HUES6 (cell line): ENCODE measurements around the gene MMP24OS.
"Not testable (repeated sequence)": the region's sequence is repeated elsewhere in the genome, so short reads cannot be mapped to it uniquely, and the experiment has no call there.

ENCODE experiments used
- H3K27ac ChIP-seq: 2 replicates; pipeline ENCODE4 v1.7.0; 2013; ENCODE audit warnings: low read depth, mild to moderate bottlenecking, low read length, inconsistent platforms
- H3K27me3 ChIP-seq: 2 replicates; pipeline ENCODE4 v1.6.1; 2013; ENCODE audit warnings: low read length; ENCODE audit not compliant: control insufficient read depth, insufficient read depth
- H3K36me3 ChIP-seq: 2 replicates; pipeline ENCODE4 v1.6.1; 2013; ENCODE audit warnings: low read length; ENCODE audit not compliant: control insufficient read depth, insufficient read depth
- H3K4me1 ChIP-seq: 2 replicates; pipeline ENCODE4 v1.6.1; 2013; ENCODE audit warnings: low read length; ENCODE audit not compliant: control insufficient read depth, insufficient read depth
- H3K4me3 ChIP-seq: 2 replicates; pipeline ENCODE4 v1.5.1; 2013; ENCODE audit warnings: low read depth, low read length
- H3K9ac ChIP-seq: one replicate; pipeline ENCODE4 v1.6.1; 2013; ENCODE audit warnings: mild to moderate bottlenecking, low read length
- H3K9me3 ChIP-seq: 2 replicates; pipeline ENCODE4 v1.6.1; 2013; ENCODE audit warnings: low read depth, low read length; ENCODE audit not compliant: control insufficient read depth, insufficient read depth

MMP24OS gene

DNA sequence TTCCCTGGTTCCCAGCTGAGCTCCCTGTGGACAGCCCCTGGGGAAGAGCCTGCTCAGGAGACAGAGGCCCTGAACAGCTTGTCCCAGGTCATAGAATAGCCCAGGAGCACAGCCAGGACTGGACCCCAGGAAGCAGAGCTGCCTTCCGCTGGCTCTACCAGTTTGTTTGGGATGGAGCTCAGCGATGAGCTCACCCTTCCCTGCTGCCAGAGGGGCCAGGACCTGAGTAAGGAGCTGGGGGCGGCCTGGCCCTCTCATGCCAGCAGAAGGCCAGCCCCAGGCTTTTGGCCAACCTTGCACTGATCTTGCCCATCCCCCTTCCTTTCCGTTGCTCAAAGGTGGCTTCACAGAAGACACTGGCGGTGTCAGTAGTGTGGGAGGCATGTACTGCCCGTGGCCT is 17.5 kb downstream of the MMP24OS start:
- H3K36me3 ChIP-seq = peaks cover 4% of the 10 kb centered on the region; the same call in 1 of the 2 replicates
- H3K4me1 ChIP-seq = peaks cover 52% of the 10 kb centered on the region
- H3K9me3 ChIP-seq = no peaks in the 10 kb centered on the region
- peak overlapping the region; percentile 72 for H3K9ac ChIP-seq
- peak overlapping the region; percentile 89 for H3K27ac ChIP-seq
- H3K27me3 ChIP-seq = no peaks in the 10 kb centered on the region
- H3K4me3 ChIP-seq = no peak overlapping the region

GRCh38 chr20:35257175-35257909 is 20.6 kb downstream of the MMP24OS start:
- no peaks in the 10 kb centered on the region for H3K27me3 ChIP-seq
- H3K4me3 ChIP-seq = no peak overlapping the region
- H3K4me1 ChIP-seq = peaks cover 34% of the 10 kb centered on the region
- H3K36me3 ChIP-seq = peaks cover 13% of the 10 kb centered on the region; the same call in 1 of the 2 replicates
- no peak overlapping the region for H3K9ac ChIP-seq
- H3K27ac ChIP-seq = no peak overlapping the region
- no peaks in the 10 kb centered on the region for H3K9me3 ChIP-seq

- H3K27me3 ChIP-seq = no peaks in the 10 kb centered on the region
- H3K27ac ChIP-seq = no peak overlapping the region
Measured at GRCh38 chr20:35254448-35254999, 23.4 kb downstream of the MMP24OS start.

GRCh38 chr20:35253010-35253409 is 24.9 kb downstream of the MMP24OS start:
- Histone ChIP-seq H3K4me1 (peaks cover 11% of the 10 kb centered on the region), H3K9me3 (no peaks in the 10 kb centered on the region), H3K27me3 (no peaks in the 10 kb centered on the region), H3K4me3 (no peak overlapping the region), H3K27ac (no peak overlapping the region), H3K9ac (no peak overlapping the region), H3K36me3 (peaks cover 16% of the 10 kb centered on the region; the same call in 1 of the 2 replicates)

More at GRCh38 chr20:35254448-35254999, 23.4 kb downstream of the MMP24OS start:
- H3K4me3 ChIP-seq = no peak overlapping the region
- no peak overlapping the region for H3K9ac ChIP-seq
- H3K36me3 ChIP-seq = peaks cover 16% of the 10 kb centered on the region; the same call in 1 of the 2 replicates
- peaks cover 18% of the 10 kb centered on the region for H3K4me1 ChIP-seq
- no peaks in the 10 kb centered on the region for H3K9me3 ChIP-seq

DNA sequence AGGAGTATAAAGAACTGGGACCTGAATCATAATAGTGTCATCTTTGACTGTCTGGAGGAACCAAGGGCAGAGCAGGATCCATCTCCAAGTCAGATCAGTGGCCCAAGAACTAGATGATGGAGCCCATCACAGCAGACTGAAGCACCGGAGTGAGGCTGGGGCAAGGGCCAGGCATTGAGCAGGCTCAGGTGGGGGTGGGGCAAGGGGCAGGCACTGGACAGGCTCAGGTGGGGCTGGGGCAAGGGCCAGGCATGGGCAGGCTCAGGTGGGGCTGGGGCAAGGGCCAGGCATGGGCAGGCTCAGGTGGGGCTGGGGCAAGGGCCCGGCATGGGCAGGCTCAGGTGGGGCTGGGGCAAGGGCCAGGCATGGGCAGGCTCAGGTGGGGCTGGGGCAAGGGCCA is 25.3 kb downstream of the MMP24OS start:
- H3K4me3 ChIP-seq, H3K9me3 ChIP-seq, H3K27ac ChIP-seq, H3K9ac ChIP-seq, H3K27me3 ChIP-seq: not testable (repeated sequence)
- H3K36me3 ChIP-seq = peaks cover 17% of the 10 kb centered on the region; the same call in 1 of the 2 replicates
- H3K4me1 ChIP-seq = peaks cover 11% of the 10 kb centered on the region

DNA sequence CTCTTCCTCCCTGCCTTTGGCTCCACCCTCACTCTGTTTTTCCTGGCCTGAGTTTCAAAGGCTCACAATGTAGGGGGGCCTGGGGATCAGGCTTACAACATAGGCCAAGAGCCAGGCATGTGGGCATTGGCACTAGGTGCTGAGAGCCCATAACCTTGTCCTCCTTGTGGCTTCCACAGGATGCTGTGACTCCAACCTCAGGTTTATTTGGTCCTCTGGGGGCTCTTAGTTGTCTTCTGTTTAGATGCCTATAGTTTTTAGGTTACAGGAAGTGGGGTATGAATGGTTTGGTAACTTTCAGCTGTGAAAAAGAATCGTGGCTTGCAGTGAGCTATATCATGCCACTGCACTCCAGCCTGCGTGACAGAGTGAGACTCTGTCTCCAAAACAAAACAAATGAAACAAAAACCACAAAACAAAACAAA is 25.9 kb downstream of the MMP24OS start:
- Histone ChIP-seq H3K4me3 (no peak overlapping the region), H3K4me1 (peaks cover 11% of the 10 kb centered on the region), H3K9ac (no peak overlapping the region), H3K9me3 (no peaks in the 10 kb centered on the region), H3K27ac (no peak overlapping the region), H3K27me3 (no peaks in the 10 kb centered on the region), H3K36me3 (peaks cover 21% of the 10 kb centered on the region; the same call in 1 of the 2 replicates)

DNA sequence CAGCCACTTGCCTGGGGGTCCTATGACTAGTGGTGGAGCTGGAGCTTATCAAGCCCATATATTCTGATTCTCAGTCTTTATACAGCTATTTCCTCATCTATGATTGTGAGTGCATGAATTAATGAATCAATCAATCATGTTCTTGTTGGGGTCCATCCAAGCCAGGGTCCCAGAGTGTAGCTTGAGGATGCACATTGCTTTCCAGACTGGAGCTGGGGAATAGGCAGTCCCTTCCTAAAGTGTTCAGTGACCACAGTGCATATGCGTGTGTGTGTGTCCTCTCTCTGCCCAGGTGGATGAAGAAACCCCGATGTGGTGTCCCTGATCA is 26.3 kb downstream of the MMP24OS start:
- H3K9ac ChIP-seq = no peak overlapping the region
- H3K27me3 ChIP-seq = no peaks in the 10 kb centered on the region
- H3K27ac ChIP-seq = no peak overlapping the region
- no peaks in the 10 kb centered on the region for H3K9me3 ChIP-seq
- peaks cover 21% of the 10 kb centered on the region; the same call in 1 of the 2 replicates for H3K36me3 ChIP-seq
- peaks cover 11% of the 10 kb centered on the region for H3K4me1 ChIP-seq
- H3K4me3 ChIP-seq = no peak overlapping the region

GRCh38 chr20:35248641-35249475 is 29.1 kb downstream of the MMP24OS start:
- Histone ChIP-seq H3K4me1 (peaks cover 11% of the 10 kb centered on the region), H3K36me3 (peaks cover 8% of the 10 kb centered on the region; the same call in 1 of the 2 replicates), H3K4me3 (no peak overlapping the region), H3K27ac (no peak overlapping the region), H3K9ac (no peak overlapping the region), H3K27me3 (no peaks in the 10 kb centered on the region), H3K9me3 (no peaks in the 10 kb centered on the region)

DNA sequence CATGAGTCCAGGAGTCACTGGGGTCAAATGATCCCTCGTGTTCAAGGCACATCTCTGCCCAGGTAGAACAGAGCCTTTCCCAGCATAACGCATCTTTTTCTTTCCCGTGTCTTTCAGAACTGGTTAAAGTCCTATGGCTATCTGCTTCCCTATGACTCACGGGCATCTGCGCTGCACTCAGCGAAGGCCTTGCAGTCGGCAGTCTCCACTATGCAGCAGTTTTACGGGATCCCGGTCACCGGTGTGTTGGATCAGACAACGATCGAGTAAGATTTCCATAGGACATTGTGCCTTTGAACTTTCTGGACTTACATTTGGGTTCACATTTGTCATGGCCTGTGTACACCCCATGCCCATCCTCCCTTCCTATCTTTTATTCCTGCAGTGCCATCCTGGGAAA is 31.2 kb downstream of the MMP24OS start:
- Histone ChIP-seq H3K27ac (no peak overlapping the region), H3K9me3 (no peaks in the 10 kb centered on the region), H3K9ac (no peak overlapping the region), H3K4me3 (no peak overlapping the region), H3K27me3 (no peaks in the 10 kb centered on the region), H3K36me3 (peaks cover 5% of the 10 kb centered on the region; the same call in 1 of the 2 replicates), H3K4me1 (peaks cover 11% of the 10 kb centered on the region)

GRCh38 chr20:35243986-35244385 is 33.9 kb downstream of the MMP24OS start:
- Histone ChIP-seq H3K27ac (no peak overlapping the region), H3K9me3 (no peaks in the 10 kb centered on the region), H3K27me3 (no peaks in the 10 kb centered on the region), H3K4me1 (peaks cover 21% of the 10 kb centered on the region), H3K9ac (no peak overlapping the region), H3K4me3 (no peak overlapping the region), H3K36me3 (peaks cover 4% of the 10 kb centered on the region; the same call in 1 of the 2 replicates)

DNA sequence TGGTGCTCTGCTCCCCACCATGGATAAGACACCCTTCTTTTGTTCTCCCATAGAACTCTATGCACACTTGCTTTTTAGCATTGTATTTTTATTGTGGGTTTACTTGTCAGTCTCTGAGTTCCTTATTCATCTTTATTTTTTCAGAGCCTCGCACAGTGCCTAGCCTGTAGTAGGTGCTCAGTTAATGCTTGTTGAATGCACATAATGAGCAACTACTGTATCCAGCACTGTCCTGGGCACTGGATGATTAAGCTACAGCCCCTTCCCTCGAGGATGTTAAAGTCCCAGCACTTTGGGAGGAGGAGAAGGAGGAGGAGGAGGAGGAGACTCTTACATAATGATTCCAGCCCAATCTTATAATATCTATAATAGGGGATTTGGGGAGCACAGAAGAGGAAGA is 34.6 kb downstream of the MMP24OS start:
- Histone ChIP-seq H3K9ac (no peak overlapping the region), H3K27me3 (no peaks in the 10 kb centered on the region), H3K4me3 (no peak overlapping the region), H3K9me3 (no peaks in the 10 kb centered on the region), H3K27ac (no peak overlapping the region), H3K4me1 (peaks cover 17% of the 10 kb centered on the region), H3K36me3 (peaks cover 4% of the 10 kb centered on the region; the same call in 1 of the 2 replicates)
